IMR-90 (cell line): ENCODE measurements around the gene SPEM1. TPM values are rescaled to one million over a fixed set of nuclear protein-coding genes. Genes with fewer than 3 reads are reported as not detected.

Experiments used
- ATAC-seq: fragments of 200-7000 bp; cut with Tn5 transposase; 2 replicates; pipeline ENCODE4 v1.9.1; 2020; ENCODE audit warnings: low read depth, mild to moderate bottlenecking, moderate library complexity
- BruUV-seq: library from RNA; stranded (reverse); fragments of 400-500 nt; replicated peaks from 2 replicates; lab custom pipeline; 2021; lab: Mats Ljungman, UMichigan
- CTCF ChIA-PET: fragments of 300-600 bp; formaldehyde crosslinking; extraction: SDS; loops from one replicate; lab custom pipeline; 2021; ENCODE audit warnings: antibody characterized with exemption; lab: Yijun Ruan, JAX
- POLR2A ChIA-PET: fragments of 300-600 bp; sonication (Branson Sonifier 250); formaldehyde crosslinking; loops from one replicate; lab custom pipeline; 2022; ENCODE audit warnings: antibody characterized with exemption; ENCODE audit not compliant: unreplicated experiment; lab: Charles Lee
- DNase-seq: peaks from one replicate; pipeline ENCODE4 v3.0.0; 2013
- H2AFZ ChIP-seq: replicated peaks from 2 replicates; pipeline ENCODE3; 2013; ENCODE audit warnings: low read length, mild to moderate bottlenecking; ENCODE audit not compliant: poor library complexity
- H2AK5ac ChIP-seq: 2 replicates; pipeline ENCODE4 v1.6.1; 2013; ENCODE audit warnings: low read depth, low read length, inconsistent platforms
- H2AK9ac ChIP-seq: replicated peaks from 2 replicates; pipeline ENCODE3; 2013; ENCODE audit warnings: mild to moderate bottlenecking, low read depth, low read length, moderate library complexity; ENCODE audit not compliant: poor library complexity
- H2BK120ac ChIP-seq: 2 replicates; pipeline ENCODE4 v1.6.1; 2013; ENCODE audit warnings: low read depth, low read length, inconsistent platforms
- H2BK15ac ChIP-seq: 3 replicates; pipeline ENCODE4 v1.6.1; 2013; ENCODE audit warnings: low read depth, low read length, inconsistent platforms
- H2BK20ac ChIP-seq: 2 replicates; pipeline ENCODE4 v1.6.1; 2013; ENCODE audit warnings: low read depth, mild to moderate bottlenecking, inconsistent platforms, low read length, moderate library complexity
- H2BK5ac ChIP-seq: 2 replicates; pipeline ENCODE4 v1.6.1; 2013; ENCODE audit warnings: mild to moderate bottlenecking, low read depth, low read length, inconsistent platforms; ENCODE audit not compliant: poor library complexity, severe bottlenecking
- H3K14ac ChIP-seq: replicated peaks from 2 replicates; pipeline ENCODE4 v1.6.1; 2013; ENCODE audit warnings: low read depth, low read length, inconsistent platforms
- H3K18ac ChIP-seq: 2 replicates; pipeline ENCODE4 v1.6.1; 2013; ENCODE audit warnings: low read depth, low read length, control low read depth
- H3K23ac ChIP-seq: 2 replicates; pipeline ENCODE4 v1.6.1; 2013; ENCODE audit warnings: low read depth, low read length, inconsistent platforms
- H3K27ac ChIP-seq: 2 replicates; pipeline ENCODE4 v1.5.1; 2013; ENCODE audit warnings: mild to moderate bottlenecking, control low read depth, low read length; ENCODE audit not compliant: insufficient read depth
- H3K27me3 ChIP-seq: 2 replicates; pipeline ENCODE4 v1.6.1; 2013; ENCODE audit warnings: low read length; ENCODE audit not compliant: control insufficient read depth, insufficient read depth
- H3K36me3 ChIP-seq: 2 replicates; pipeline ENCODE4 v1.6.1; 2013; ENCODE audit warnings: low read length, mixed read lengths; ENCODE audit not compliant: control insufficient read depth, insufficient read depth
- H3K4ac ChIP-seq: 2 replicates; pipeline ENCODE4 v1.6.1; 2013; ENCODE audit warnings: low read depth, low read length, inconsistent platforms
- H3K4me1 ChIP-seq: 2 replicates; pipeline ENCODE4 v1.6.1; 2013; ENCODE audit warnings: low read length, mixed read lengths; ENCODE audit not compliant: control insufficient read depth, insufficient read depth
- H3K4me2 ChIP-seq: 2 replicates; pipeline ENCODE4 v1.6.1; 2013; ENCODE audit warnings: low read depth, mild to moderate bottlenecking, control low read depth, low read length, moderate library complexity
- H3K4me3 ChIP-seq: 2 replicates; pipeline ENCODE4 v1.5.1; 2013; ENCODE audit warnings: low read depth, mild to moderate bottlenecking, control low read depth, low read length, moderate library complexity; ENCODE audit not compliant: insufficient read depth
- H3K56ac ChIP-seq: 2 replicates; pipeline ENCODE4 v1.6.1; 2013; ENCODE audit warnings: low read length, inconsistent platforms; ENCODE audit not compliant: insufficient read depth; ENCODE audit errors: extremely low read depth
- H3K79me1 ChIP-seq, 2 experiments: 2 replicates each; pipeline ENCODE4 v1.6.1; 2013; ENCODE audit warnings: low read length in 2 of 2, inconsistent platforms in 1 of 2, low read depth in 1 of 2
- H3K9ac ChIP-seq: 2 replicates; pipeline ENCODE4 v1.6.1; 2013; ENCODE audit warnings: low read depth, low read length, control low read depth
- H3K9me1 ChIP-seq: 2 replicates; pipeline ENCODE4 v1.6.1; 2013; ENCODE audit warnings: low read length, inconsistent platforms; ENCODE audit not compliant: insufficient read depth
- H3K9me3 ChIP-seq: 2 replicates; pipeline ENCODE4 v1.6.1; 2013; ENCODE audit warnings: low read length; ENCODE audit not compliant: control insufficient read depth, insufficient read depth
- H4K20me1 ChIP-seq: 2 replicates; pipeline ENCODE4 v1.6.1; 2013; ENCODE audit warnings: low read length, inconsistent platforms; ENCODE audit not compliant: insufficient read depth
- H4K5ac ChIP-seq: 2 replicates; pipeline ENCODE4 v1.6.1; 2013; ENCODE audit warnings: mild to moderate bottlenecking, low read depth, low read length, control low read depth
- H4K8ac ChIP-seq, 2 experiments: 2 replicates each; pipeline ENCODE4 v1.6.1; 2013; ENCODE audit warnings: low read depth in 2 of 2, low read length in 2 of 2, control low read depth in 1 of 2, inconsistent platforms in 1 of 2
- H4K91ac ChIP-seq: 2 replicates; pipeline ENCODE4 v1.6.1; 2013; ENCODE audit warnings: low read depth, low read length, inconsistent platforms; ENCODE audit not compliant: insufficient read depth
- CEBPB ChIP-seq: IDR thresholded peaks from 2 replicates; pipeline ENCODE4 v1.6.1; 2012; ENCODE audit warnings: low read depth, low read length, improper control_type of control experiment
- FOS ChIP-seq: fragments of 150-350 bp; IDR thresholded peaks from 2 replicates; pipeline ENCODE4 v1.6.1; 2016; ENCODE audit warnings: low read depth, low read length
- MAZ ChIP-seq: IDR thresholded peaks from 2 replicates; pipeline ENCODE4 v1.6.1; 2012; ENCODE audit warnings: low read depth, mild to moderate bottlenecking, low read length, improper control_type of control experiment, moderate library complexity, borderline replicate concordance
- RCOR1 ChIP-seq: IDR thresholded peaks from 2 replicates; pipeline ENCODE4 v1.6.1; 2012; ENCODE audit warnings: mild to moderate bottlenecking, low read length, improper control_type of control experiment; ENCODE audit not compliant: insufficient replicate concordance
- USF2 ChIP-seq: fragments of 150-350 bp; IDR thresholded peaks from 2 replicates; pipeline ENCODE4 v1.6.1; 2017; ENCODE audit warnings: mild to moderate bottlenecking, antibody characterized with exemption, low read length, low read depth
- WGBS, 2 experiments: methylation state at CpG; one replicate each; pipeline versions ENCODE4 v1.1.5 to v1.1.7; 2013; ENCODE audit warnings: missing lambda C conversion rate in 2 of 2; ENCODE audit not compliant: insufficient read length in 1 of 2; ENCODE audit errors: extremely low coverage in 2 of 2; 5-methylcytosine and 5-hydroxymethylcytosine counted together
- dilution Hi-C: fragments of 300-500 bp; cut with HindIII; formaldehyde crosslinking; loops from one replicate; pipeline ENCODE4 v1.14.3; 2018; ENCODE audit warnings: low sequenced_read_pairs; ENCODE audit not compliant: unreplicated experiment
- in situ Hi-C: fragments of 300-500 bp; cut with MboI; formaldehyde crosslinking; loops from 3 replicates; pipeline ENCODE4 v1.14.3; 2019; ENCODE audit warnings: low sequenced_read_pairs, inconsistent platforms, mixed read lengths
- intact Hi-C: fragments of 100-400 bp; cut with micrococcal nuclease; formaldehyde crosslinking; loops from 2 replicates; pipeline ENCODE4 v1.10.0; 2022
- polyA plus RNA-seq, 3 experiments: library from polyadenylated mRNA; depleted of rRNA; stranded (reverse); fragments of >200 nt; gene quantifications; 2 replicates each; pipeline ENCODE4 v1.2.3, GENCODE V29; 2012; ENCODE audit warnings: low replicate concordance in 1 of 3
- total RNA-seq: library from RNA; depleted of rRNA; stranded (reverse); fragments of >200 nt; gene quantifications from 2 replicates; pipeline ENCODE4 v1.2.3, GENCODE V29; 2012

The SPEM1 gene
- total and polyA plus RNA-seq, 2 of the 4 experiments (the other 2 are of a cell fraction), result not detected

- dilution Hi-C loops, result no loop called here
- Histone ChIP-seq H3K9me1 (peaks cover 15% of the 10 kb centered on the region; the same call in 1 of the 2 replicates), H2AFZ (no peak overlapping the region), H3K27ac (no peak overlapping the region), H3K18ac (no peak overlapping the region), H3K4me3 (no peak overlapping the region), H2AK9ac (no peak overlapping the region), H3K4ac (no peak overlapping the region), H2AK5ac (no peak overlapping the region), H3K36me3 (peaks cover 30% of the 10 kb centered on the region), H4K8ac (no peak overlapping the region), H4K91ac (no peak overlapping the region), H3K14ac (no peak overlapping the region), H3K27me3 (no peaks in the 10 kb centered on the region), H2BK5ac (no peak overlapping the region), H3K56ac (no peak overlapping the region), H3K9me3 (no peaks in the 10 kb centered on the region), H2BK20ac (no peak overlapping the region), H2BK15ac (no peak overlapping the region), H2BK120ac (no peak overlapping the region), H3K4me1 (no peaks in the 10 kb centered on the region), H3K79me1 (peaks cover 11 to 47% of the 10 kb centered on the region in 2 experiments; a peak in 2 of 4 replicates), H3K9ac (no peak overlapping the region), H3K4me2 (no peak overlapping the region), H3K23ac (no peak overlapping the region), H4K5ac (no peak overlapping the region), H4K20me1 (peaks cover 16% of the 10 kb centered on the region; the same call in 1 of the 2 replicates)
- WGBS, 2 experiments, result no CpG with 5 or more reads among the region's 3 CpGs
- no TSS peak for BruUV-seq
- in situ Hi-C loops, result no loop called here
- POLR2A ChIA-PET, result interaction anchor here (1.2 kb wide), 1 partner anchor 18 kb away, joined by 8 read pairs; no protein-coding TSS in a partner anchor
- TF ChIP-seq RCOR1 (no peak), MAZ (no peak), USF2 (no peak), CEBPB (no peak), FOS (no peak)
- CTCF ChIA-PET, result interaction anchor here (0.5 kb wide), 1 partner anchor 14 kb away, joined by 3 read pairs; no protein-coding TSS in a partner anchor
- ATAC-seq, result no peak
- DNase-seq, result no peak
- intact Hi-C loops, result no loop called here
Measured at GRCh38 chr17:7459961-7460545, 39.9 kb downstream of the SPEM1 start.
